Measurements from ENCODE around the gene PPT1.

DNA sequence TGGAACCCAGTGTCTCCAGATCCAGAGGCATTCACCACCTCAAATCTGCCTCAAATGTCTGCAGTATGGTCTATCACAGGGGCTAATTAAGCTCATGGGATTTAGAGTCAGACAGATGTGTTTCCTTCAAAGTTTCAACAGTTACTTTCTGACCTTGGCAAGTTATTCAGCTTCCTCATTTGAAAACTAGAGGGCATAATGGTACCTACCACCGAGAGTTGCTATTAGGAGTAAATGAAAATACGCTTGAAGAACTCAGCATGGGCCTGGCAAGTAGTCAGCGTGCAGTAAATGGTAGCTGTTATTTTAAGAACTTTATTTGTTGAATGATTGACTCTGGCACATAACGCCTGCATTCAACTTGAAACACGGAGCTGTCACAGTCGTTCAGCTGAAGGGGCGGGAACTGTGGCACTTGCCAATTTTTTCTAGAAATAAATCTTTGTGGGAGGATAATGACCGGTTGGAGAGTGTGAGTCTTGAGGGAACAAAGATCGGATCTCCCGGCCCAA is 57.8 kb downstream of the PPT1 start:
- TF ChIP-seq BCL11A (tag by site-specific recombination; IDR thresholded peaks at IDR 0.05; ENCODE audit: low read depth) (no peak), GFI1B (tag by site-specific recombination; IDR thresholded peaks at IDR 0.05) (no peak), ZSCAN23 (tag by site-specific recombination; IDR thresholded peaks at IDR 0.05) (no peak), CTCF (tag by site-specific recombination; IDR thresholded peaks at IDR 0.05) (no peak)
- TF ChIP-seq, protein P1, sequence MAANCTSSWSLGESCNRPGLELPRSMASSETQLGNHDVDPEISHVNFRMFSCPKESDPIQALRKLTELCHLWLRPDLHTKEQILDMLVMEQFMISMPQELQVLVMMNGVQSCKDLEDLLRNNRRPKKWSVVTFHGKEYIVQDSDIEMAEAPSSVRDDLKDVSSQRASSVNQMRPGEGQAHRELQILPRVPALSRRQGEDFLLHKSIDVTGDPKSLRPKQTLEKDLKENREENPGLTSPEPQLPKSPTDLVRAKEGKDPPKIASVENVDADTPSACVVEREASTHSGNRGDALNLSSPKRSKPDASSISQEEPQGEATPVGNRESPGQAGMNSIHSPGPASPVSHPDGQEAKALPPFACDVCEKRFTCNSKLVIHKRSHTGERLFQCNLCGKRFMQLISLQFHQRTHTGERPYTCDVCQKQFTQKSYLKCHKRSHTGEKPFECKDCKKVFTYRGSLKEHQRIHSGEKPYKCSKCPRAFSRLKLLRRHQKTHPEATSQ (tag by site-specific recombination; IDR thresholded peaks at IDR 0.05), result no peak
